ENCODE measurements around the gene KRTAP5-8.

GRCh38 chr11:71498091-71498490 is 39.7 kb upstream of the KRTAP5-8 start:
- TF ChIP-seq FOXA1 (IDR thresholded peaks at IDR 0.05) (no peak), CTCF (IDR thresholded peaks at IDR 0.05; ENCODE audit: low read depth, low read length, missing input control) (no peak), REST (IDR thresholded peaks at IDR 0.05) (no peak), GABPA (IDR thresholded peaks at IDR 0.05 in 1 of 2, conservative IDR thresholded peaks at IDR 0.05 in 1 of 2) (no peak), MAX (IDR thresholded peaks at IDR 0.05) (no peak), RAD21 (IDR thresholded peaks at IDR 0.05) (no peak), JUND (IDR thresholded peaks at IDR 0.05) (no peak), ATF3 (IDR thresholded peaks at IDR 0.05) (no peak), EGR1 (IDR thresholded peaks at IDR 0.05; ENCODE audit: low read depth in 2 of 2) (no peak), YY1 (IDR thresholded peaks at IDR 0.05) (no peak), TAF1 (conservative IDR thresholded peaks at IDR 0.05) (no peak), SP1 (IDR thresholded peaks at IDR 0.05) (no peak), ZBTB33 (IDR thresholded peaks at IDR 0.05) (no peak), FOXA2 (IDR thresholded peaks at IDR 0.05) (no peak)
